Stimulated activated CD4-positive, alpha-beta T cell treated with anti-CD3 and anti-CD28 coated beads, Interleukin-1b, Interleukin-23, amount 100 ng/mL, for 24 hours (primary cell): Measurements from ENCODE around the gene SMAD6.
"Not testable (repeated sequence)": the region's sequence is repeated elsewhere in the genome, so short reads cannot be mapped to it uniquely, and the experiment has no call there.

Experiments used
- DNase-seq, 4 experiments: peaks; one replicate each; pipeline ENCODE4 v3.0.0-alpha.2; 2020; ENCODE audit warnings: low read depth in 4 of 4, low spot score in 1 of 4

The SMAD6 gene

GRCh38 chr15:66756295-66756694 lies 54.3 kb downstream of the SMAD6 start:
- DNase-seq, result no peak

DNA sequence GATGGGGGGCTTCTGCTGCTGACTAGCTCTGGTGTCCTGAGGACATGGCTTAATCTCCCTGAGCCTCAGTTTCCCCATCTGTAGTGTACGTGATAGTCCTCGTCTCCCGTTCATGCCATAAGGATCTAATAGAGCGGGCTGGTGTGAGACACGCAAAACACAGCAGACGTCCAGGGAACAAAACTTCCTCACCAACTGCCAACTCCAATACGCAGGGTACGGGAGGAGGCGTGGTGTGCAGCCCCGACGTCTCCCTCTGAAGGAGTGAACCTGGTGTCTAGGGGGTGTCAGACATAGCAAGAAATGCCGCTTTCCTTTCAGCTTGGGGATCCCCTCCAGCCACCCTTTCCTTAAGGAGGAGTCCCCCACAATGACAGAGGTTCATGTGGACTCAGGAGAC lies 55.0 kb downstream of the SMAD6 start:
- no peak for DNase-seq

- DNase-seq, result no peak
Observed at GRCh38 chr15:66757521-66757920, 55.5 kb downstream of the SMAD6 start.

DNA sequence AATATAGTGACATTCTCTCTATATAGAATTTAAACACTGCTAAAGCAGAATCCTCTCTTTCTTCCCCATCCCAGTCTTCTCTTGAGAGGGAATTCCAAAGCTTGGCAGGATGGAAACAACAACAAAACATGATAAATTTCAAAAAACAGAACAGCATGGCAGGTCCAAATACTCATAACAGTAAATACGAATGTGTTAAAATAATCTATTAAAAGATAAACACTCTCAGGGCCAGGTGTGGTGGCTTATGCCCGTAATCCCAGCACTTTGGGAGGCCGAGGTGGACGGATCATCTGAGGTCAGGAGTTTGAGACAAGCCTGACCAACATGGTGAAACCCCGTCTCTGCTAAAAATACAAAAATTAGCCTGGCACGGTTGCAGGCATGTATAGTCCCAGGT lies 56.2 kb downstream of the SMAD6 start:
- not testable (repeated sequence) for DNase-seq

- no peak for DNase-seq
Observed at GRCh38 chr15:66758844-66759243, 56.8 kb downstream of the SMAD6 start.

DNA sequence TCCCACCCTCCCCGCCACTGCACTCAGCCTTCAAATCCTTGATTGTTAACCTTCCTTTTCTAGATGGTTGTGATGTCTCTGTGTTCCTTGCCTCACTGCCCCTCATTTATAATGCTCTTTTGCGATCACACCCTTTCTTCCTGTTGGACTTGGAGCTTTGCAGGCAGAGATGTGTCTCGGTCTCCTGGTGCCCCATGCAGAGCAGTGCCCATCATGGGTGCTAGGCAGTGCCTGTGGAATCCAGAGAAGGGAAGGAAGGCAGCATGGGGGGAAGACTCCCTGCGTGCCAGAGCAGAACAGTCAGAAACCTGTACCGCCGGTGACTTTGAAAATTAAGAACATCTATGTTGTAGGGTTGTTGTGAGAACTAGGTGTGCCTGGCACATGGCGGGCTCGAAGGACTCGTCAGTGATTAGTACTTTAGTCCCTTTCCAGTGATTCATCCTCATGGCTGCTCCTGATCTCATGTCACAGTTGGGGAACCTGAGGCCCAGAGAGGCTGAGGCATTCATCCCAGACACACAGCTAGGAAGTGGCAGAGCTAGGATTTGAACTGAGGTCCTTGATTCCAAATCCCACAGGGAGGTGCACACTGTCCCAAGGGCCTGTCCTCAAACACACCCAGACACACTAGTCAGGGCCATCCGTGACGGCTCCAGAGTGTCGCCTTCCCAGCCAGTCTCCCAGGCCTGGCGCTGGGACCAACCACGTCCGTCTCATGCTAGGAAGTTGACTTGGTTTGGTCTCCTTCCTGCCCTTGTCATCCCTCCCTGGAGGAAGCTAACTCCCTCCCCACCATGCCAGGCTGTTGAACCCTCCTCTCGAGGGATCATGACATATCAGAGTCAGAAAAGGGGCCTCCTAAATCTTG lies 58.3 kb downstream of the SMAD6 start:
- DNase-seq, result no peak

GRCh38 chr15:66760968-66761725 lies 59.1 kb downstream of the SMAD6 start:
- DNase-seq, result no peak

- DNase-seq, result no peak
Observed at GRCh38 chr15:66761726-66762595, 59.9 kb downstream of the SMAD6 start.

- no peak for DNase-seq
Observed at GRCh38 chr15:66763186-66764071, 61.4 kb downstream of the SMAD6 start.

DNA sequence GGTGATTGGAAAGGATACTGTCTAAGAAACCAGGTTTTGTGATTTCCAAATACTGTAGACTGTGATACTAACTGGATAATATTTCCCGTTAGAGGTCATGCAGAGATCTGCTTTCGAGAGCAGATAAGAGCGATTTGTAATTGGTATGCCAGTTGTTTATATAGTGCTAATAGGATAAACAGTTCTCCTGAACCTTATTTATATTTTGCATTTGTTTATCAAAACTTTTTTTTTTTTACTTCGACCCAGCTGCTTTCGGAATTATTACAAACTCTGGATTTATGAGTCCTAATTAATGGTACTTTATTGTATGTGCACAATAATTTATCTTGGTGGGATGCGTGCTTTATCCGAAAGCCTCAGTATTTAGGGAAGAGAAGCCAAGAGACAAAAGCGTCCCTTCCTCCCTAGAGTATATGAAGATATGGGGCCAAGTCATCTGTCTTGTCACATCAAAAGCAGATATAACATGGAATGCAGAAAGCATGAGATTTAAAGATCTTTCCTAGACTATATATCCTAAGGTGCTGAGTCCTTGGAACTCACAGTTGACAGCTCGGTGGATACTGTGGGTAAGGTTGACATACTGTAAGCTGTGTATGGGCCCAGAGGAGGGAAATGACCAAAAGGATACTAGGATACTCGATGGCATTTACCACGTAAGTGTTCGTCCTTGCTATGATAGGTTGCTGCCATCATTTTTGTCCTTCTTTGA lies 62.2 kb downstream of the SMAD6 start:
- no peak for DNase-seq

- no peak for DNase-seq
Observed at GRCh38 chr15:66765478-66766281, 63.6 kb downstream of the SMAD6 start.

- DNase-seq, result no peak
Observed at GRCh38 chr15:66766282-66767230, 64.5 kb downstream of the SMAD6 start.

DNA sequence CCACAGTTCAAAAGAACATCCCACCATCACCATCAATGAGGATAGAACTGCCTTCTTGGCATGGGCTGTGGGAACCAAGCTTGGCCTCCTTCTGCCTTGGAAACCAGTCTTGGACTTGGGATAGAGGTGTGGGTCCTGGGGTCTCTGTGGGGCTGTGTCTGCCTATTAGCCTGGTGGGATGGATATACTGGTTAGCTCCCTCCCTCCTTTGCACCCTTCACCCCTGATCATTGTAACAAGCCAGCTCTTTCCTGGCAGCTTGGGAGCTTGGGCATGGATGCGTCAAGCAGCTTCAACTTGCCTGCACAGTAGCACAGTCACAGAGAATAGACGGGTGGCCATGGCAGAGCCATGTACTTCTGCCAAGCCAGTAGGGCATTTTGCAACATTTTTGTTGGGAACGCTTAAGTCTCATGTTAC lies 65.2 kb downstream of the SMAD6 start:
- DNase-seq, result no peak

DNA sequence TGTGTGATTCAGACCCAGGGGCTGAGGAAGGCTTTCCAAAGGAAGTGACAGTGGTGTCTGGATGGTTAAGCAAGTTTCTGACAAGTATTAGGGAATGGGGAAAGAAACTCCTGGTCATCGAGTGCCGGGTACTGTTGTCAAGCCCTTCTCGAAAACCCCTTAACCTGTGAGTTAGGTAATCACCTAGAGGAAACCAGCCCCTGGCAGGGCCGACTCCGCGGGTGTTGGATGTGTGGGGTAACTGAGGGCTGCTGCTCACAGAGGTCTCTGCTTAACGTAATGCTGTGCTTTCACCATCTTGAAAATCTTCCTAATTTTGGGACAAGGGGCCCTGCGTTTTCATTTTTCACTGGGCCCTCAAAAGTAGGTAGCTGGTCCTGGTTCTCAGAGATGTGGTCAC lies 67.0 kb downstream of the SMAD6 start:
- DNase-seq, result no peak

DNA sequence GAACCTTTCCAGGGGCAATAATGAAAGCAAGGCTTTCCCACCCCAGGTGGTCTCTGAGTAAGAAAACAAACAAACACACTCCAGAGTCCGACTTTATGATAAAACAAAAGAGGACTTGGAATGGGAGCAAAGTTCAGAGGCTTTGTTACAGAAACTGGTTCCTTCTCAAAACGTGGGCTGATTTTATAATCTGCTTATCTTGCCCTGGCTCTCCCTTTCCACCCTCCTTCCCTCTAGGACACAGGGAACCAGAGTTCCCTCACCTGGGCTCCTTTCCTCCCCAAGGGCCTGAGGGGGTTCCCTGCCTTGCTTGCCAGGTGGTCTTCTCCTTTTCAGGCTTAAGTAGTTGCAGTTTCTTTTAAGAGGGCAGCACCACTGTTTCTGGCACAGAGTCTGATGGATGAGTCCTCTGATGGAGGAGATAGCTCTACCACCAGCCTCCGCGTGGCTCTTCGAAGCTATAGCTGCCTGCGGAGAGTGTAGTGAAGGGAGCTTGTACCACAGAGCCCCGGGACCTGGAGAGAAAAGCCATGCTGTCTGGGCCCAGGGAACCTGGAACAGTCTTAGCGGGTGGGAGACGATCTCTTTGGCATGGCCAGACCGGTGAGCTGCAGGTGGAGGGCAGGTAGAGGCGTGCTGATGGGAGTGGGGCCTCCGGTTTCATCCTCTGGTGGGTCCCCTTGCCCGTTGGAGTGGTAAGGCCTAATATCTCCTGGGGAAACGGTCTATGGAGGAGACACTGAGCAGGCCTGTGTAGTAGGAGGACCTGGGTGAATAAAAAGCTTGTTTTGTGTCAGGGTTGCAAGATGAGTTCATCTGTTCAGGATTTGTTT lies 68.7 kb downstream of the SMAD6 start:
- DNase-seq, result no peak

DNA sequence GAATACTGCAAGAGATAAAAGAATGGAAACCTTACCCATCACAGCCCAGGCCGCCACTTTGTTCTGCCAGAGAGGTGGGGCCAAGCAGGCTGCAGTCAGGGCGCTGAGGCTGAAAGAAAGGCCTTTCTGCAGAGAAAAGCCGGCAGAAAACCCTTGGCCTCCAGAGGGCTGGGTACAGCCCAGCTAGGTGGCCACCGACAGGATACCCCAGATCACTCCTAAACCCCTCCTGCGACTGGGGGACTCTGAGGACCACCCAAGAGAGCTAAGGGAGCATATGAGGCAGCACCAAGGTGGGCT lies 69.3 kb downstream of the SMAD6 start:
- no peak for DNase-seq

DNA sequence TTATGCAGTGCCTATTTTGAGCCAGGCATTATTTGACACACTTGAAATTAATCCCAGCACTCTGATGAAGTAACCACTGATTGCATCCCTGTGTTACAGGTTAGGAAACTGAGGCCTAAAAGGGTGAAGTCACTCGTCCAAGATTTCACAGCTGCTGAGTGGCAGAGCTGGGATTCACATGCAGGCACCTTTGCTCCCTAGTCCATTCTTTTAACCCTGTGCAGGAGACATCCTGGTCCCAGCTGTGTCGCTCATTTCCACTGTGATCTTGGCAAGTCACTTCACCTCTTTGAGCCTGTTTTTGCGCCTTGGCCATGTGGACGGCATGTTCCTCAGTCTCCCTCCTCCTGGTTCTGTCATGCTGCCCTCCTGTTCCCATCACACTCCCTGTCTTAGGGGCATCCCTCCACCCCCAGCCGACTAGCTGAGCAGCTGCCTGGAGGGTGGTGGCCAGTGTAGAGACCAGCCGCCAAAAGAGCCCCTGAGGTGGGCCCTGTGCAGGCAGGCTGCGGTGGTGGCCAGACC lies 70.6 kb downstream of the SMAD6 start:
- DNase-seq, result no peak
